ENCODE data around the gene COMMD3. TPM values are rescaled to one million over a fixed set of nuclear protein-coding genes. Genes with fewer than 3 reads are reported as not detected.

Gene COMMD3
- 57.8 and 59.4 TPM in 2 replicates for total RNA-seq

DNA sequence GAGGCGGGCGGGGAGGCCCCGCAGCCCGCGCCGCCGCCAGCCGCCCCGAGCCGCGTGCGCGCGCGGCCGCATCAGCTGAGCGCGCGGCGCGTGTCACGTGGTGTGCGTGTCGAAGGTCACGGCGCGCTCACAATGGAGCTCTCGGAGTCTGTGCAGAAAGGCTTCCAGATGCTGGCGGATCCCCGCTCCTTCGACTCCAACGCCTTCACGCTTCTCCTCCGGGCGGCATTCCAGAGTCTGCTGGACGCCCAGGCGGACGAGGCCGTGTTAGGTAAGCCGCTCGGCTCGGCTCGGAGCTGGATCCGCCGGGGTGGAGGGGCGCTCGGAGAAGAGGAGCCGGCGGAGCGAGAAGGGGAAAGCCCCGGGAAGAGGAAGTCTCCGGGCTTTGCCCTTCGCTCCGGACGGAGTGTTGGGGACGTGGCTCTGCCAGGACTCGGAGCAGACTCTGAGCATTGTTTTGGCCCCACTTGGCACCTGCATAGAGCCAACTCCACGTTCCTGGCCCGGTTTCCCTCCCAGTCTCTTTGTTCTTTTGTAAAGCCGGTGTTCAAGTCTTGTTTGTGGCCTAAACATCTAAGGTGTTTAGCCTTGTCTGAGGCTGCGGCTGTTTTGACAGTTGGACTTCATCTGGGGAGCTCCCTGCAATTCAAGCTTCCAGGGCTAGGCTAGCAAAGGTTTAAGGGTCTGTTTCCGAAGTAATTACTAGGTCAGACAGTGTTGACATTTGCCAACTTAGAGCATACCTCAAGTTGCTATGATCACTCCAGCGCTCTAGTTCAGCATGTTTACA, at the start of gene COMMD3:
TSS of gene COMMD3 (plus strand) at position 103 of the 790 bp plus-strand sequence. CDS start at position 133, 30 bp downstream.

DNA sequence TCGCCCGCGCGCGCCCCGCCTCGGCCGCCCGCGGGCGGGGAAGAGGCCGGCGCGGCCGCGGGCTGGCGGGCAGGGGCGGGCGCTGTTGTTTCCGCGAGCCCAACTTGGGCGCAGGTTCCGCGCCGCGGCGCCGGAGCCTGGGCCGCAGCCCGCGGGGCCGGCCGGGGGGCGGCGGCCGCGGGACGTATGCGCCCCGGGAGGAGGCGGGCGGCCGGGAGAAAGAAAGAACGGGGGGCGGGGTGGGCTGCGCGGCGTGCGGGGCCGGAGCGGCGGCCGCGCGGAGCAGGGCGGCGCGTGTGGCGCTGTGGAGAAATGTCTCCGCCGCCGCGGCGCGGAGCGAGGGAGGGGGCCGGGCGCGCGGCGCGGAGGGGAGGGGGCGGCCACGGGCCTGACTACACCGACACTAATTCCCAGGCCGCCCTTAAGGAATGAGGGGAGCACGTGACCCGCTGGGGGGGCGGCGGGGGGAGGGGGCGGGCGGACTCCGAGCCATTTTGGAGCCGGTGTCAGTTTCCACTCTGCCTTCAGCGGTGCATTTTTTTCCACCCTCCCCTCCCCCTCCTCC, 4.5 kb downstream of the COMMD3 start, which contains the start of gene BMI1:
TSS of gene BMI1 (plus strand) at position 509 of the 565 bp plus-strand sequence. CDS start 5,351 bp downstream, outside the sequence.

DNA sequence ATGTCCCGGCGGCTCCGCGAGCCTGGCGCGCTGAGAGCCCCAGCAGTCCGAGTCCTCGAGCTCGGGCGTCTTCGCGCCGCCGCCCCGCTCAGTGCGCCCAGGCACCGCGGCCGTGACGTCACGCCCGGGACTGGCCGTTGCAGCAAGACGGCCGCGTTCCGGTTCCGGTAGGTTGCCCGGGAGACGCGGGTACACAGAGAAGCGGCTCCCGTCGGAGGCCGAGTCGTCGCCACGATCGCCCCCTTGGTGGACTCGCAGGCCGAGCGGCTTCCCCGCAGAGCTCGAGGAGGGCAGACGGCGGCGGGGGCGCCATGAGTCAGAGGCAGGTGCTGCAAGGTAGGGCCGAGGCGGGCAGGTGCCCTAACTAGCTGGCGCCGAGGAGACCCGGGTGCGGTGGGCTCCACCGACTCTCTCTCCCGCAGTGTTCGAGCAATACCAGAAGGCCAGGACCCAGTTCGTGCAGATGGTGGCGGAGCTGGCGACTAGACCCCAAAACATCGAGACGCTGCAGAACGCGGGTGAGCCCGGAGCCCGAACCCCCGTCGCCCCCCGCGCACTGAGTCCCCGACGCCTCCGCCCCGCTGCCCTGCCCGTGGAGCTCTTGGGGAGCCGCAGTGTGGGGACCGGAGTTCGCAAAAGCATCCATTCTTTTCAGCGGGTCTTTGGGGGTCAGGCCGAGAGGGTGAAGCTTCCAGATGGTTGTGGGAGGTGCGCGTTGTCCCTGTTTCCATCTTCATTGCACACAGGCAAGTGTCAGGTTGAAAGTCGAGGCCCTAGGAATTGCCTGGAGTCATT, 29.3 kb downstream of the COMMD3 start, which contains the start of gene SPAG6:
TSS of gene SPAG6 (plus strand) at position 196 of the 795 bp plus-strand sequence. CDS start at position 312, 116 bp downstream.

Other genes with a start within 250 kb of the COMMD3 start
- not detected in 2 replicates for gene EBLN1, start 98.4 kb upstream of the COMMD3 start, total RNA-seq
- 35.0 and 50.9 TPM in 2 replicates for gene BMI1, start 4.7 kb downstream of the COMMD3 start, total RNA-seq
- not detected in 2 replicates for gene SPAG6, start 29.1 kb downstream of the COMMD3 start, total RNA-seq